Mesendoderm (in vitro differentiated cells): ENCODE data around the gene HLCS.

Experiments
- DNase-seq: peaks from one replicate; pipeline ENCODE4 v3.0.0; 2013
- H2AK5ac ChIP-seq: 2 replicates; pipeline ENCODE4 v1.6.1; 2013; ENCODE audit warnings: low read length, inconsistent platforms
- H2BK120ac ChIP-seq: 2 replicates; pipeline ENCODE4 v1.6.1; 2013; ENCODE audit warnings: low read depth, mild to moderate bottlenecking, low read length, moderate library complexity, mixed read lengths
- H2BK15ac ChIP-seq: replicated peaks from 2 replicates; pipeline ENCODE4 v1.6.1; 2013; ENCODE audit warnings: low read depth, mild to moderate bottlenecking, moderate library complexity
- H2BK5ac ChIP-seq: 2 replicates; pipeline ENCODE4 v1.6.1; 2013; ENCODE audit warnings: low read length, inconsistent platforms
- H3K18ac ChIP-seq: 2 replicates; pipeline ENCODE4 v1.6.1; 2013; ENCODE audit warnings: mild to moderate bottlenecking, low read length, mixed read lengths
- H3K23ac ChIP-seq: one replicate; pipeline ENCODE4 v1.6.1; 2013; ENCODE audit warnings: low read length
- H3K27ac ChIP-seq: 2 replicates; pipeline ENCODE4 v1.5.1; 2013; ENCODE audit warnings: low read depth, mild to moderate bottlenecking, inconsistent platforms, low read length, moderate library complexity
- H3K27me3 ChIP-seq: 2 replicates; pipeline ENCODE4 v1.6.1; 2013; ENCODE audit warnings: low read length, control low read depth, mild to moderate bottlenecking, inconsistent platforms; ENCODE audit not compliant: insufficient read depth, poor library complexity
- H3K36me3 ChIP-seq: 2 replicates; pipeline ENCODE4 v1.6.1; 2013; ENCODE audit warnings: low read length, inconsistent platforms; ENCODE audit not compliant: control insufficient read depth, insufficient read depth
- H3K4ac ChIP-seq: one replicate; pipeline ENCODE4 v1.6.1; 2013; ENCODE audit warnings: low read depth, mild to moderate bottlenecking, low read length, moderate library complexity
- H3K4me1 ChIP-seq: 2 replicates; pipeline ENCODE4 v1.6.1; 2013; ENCODE audit warnings: low read depth, low read length, inconsistent platforms; ENCODE audit not compliant: control insufficient read depth
- H3K4me2 ChIP-seq: 2 replicates; pipeline ENCODE4 v1.6.1; 2013; ENCODE audit warnings: low read length
- H3K4me3 ChIP-seq: 2 replicates; pipeline ENCODE4 v1.5.1; 2013; ENCODE audit warnings: mild to moderate bottlenecking, low read length
- H3K56ac ChIP-seq: one replicate; pipeline ENCODE4 v1.6.1; 2013; ENCODE audit warnings: low read length
- H3K79me1 ChIP-seq: 2 replicates; pipeline ENCODE4 v1.6.1; 2013; ENCODE audit warnings: low read length, inconsistent platforms
- H3K79me2 ChIP-seq: 2 replicates; pipeline ENCODE4 v1.6.1; 2013; ENCODE audit warnings: mild to moderate bottlenecking, low read length; ENCODE audit not compliant: control insufficient read depth, insufficient read depth
- H3K9ac ChIP-seq: 2 replicates; pipeline ENCODE4 v1.6.1; 2013; ENCODE audit warnings: low read length, inconsistent platforms
- H4K5ac ChIP-seq: one replicate; pipeline ENCODE4 v1.6.1; 2013; ENCODE audit warnings: low read length
- H4K8ac ChIP-seq: one replicate; pipeline ENCODE4 v1.6.1; 2013; ENCODE audit warnings: low read depth, mild to moderate bottlenecking, control low read depth, low read length, moderate library complexity
- WGBS: extraction: QIAGEN DNeasy Blood & Tissue Kit; methylation state at CpG from one replicate; pipeline ENCODE4 v1.1.7; 2013; ENCODE audit warnings: low lambda C conversion rate, missing lambda C conversion rate; ENCODE audit not compliant: insufficient coverage; ENCODE audit errors: extremely low coverage; 5-methylcytosine and 5-hydroxymethylcytosine counted together

HLCS gene

GRCh38 chr21:36988536-36988935, 22.1 kb upstream of the HLCS start:
- H4K8ac ChIP-seq: no peak overlapping the region
- H3K4me3 ChIP-seq: no peak overlapping the region
- no CpG with 5 or more reads among the region's 4 CpGs for WGBS
- H3K4me1 ChIP-seq: peaks cover 7% of the 10 kb centered on the region
- no peak overlapping the region for H3K27ac ChIP-seq
- no peak overlapping the region for H2BK15ac ChIP-seq
- no peaks in the 10 kb centered on the region for H3K36me3 ChIP-seq
- no peaks in the 10 kb centered on the region for H3K79me2 ChIP-seq
- no peak overlapping the region for H4K5ac ChIP-seq
- no peak overlapping the region for H3K23ac ChIP-seq
- no peak for DNase-seq
- no peaks in the 10 kb centered on the region for H3K27me3 ChIP-seq
- H2BK120ac ChIP-seq: no peak overlapping the region
- no peak overlapping the region for H3K4ac ChIP-seq
- H3K18ac ChIP-seq: no peak overlapping the region
- H3K56ac ChIP-seq: no peak overlapping the region
- H3K79me1 ChIP-seq: no peaks in the 10 kb centered on the region
- no peak overlapping the region for H3K4me2 ChIP-seq
- H3K9ac ChIP-seq: no peak overlapping the region
- no peak overlapping the region for H2AK5ac ChIP-seq
- H2BK5ac ChIP-seq: no peak overlapping the region

DNA sequence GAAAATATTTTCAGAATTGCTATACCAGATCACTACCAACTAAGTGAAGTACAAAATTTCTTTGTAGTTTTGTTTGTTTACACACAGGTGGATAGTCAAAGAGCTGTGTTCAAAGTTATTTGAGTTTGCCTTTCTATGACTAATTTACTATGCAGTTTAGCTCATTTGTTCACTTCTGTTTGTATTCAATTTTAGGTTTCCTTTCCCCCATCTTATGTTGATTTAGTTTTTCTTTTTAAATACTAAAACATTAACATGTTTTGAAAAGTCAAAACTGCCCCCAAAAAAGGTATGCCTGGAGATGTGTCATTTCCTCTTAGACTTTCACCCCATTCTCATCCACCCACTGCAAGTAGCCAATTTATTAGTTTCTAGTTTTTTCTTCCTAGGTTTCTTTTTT, 21.4 kb upstream of the HLCS start:
- H4K5ac ChIP-seq: no peak overlapping the region

DNA sequence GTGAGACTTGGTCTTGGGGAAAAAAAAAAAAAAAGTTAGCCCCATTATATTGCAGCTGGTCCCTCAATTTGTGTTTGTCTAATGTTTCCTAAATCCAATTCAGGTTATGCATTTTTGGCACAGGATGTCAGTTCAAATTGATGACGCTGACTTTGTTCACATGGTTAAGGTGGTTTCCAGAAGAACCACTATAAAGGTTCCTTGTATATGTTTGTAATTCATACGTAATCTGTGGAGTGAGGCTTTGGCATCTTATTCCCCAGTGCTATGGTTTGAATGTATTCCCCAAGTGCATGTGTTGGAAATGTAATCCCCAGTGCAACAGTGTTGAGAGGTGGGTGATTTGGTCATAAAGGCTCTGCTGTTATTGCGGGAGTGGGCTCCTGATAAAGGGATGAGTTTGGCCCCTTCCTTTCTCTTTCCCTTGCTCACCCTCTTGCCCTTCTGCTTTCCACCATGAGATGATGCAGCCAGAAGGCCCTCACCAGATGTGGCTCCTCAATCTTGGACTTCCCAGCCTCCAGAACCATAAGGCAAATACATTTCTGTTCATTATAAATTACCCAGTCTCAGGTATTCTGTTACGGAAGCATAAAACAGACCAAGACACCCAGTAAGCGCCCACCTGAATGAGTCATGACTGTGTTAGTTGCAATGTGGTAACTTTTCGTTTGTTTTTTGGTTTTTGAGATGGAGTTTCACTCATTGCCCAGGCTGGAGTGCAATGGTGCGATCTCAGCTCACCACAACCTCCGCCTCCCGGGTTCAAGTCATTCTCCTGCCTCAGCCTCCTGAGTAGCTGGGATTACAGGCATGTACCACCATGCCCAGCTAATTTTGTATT, 19.5 kb upstream of the HLCS start:
- WGBS: no CpG with 5 or more reads among the region's 9 CpGs
- H3K4ac ChIP-seq: no peak overlapping the region

More for the DNA sequence above, 21.4 kb upstream of the HLCS start:
- Histone ChIP-seq H2AK5ac (no peak overlapping the region), H3K18ac (no peak overlapping the region), H3K27ac (no peak overlapping the region), H3K4ac (no peak overlapping the region), H3K4me2 (no peak overlapping the region), H3K4me3 (no peak overlapping the region), H4K8ac (no peak overlapping the region), H3K36me3 (no peaks in the 10 kb centered on the region), H3K56ac (no peak overlapping the region), H2BK5ac (no peak overlapping the region), H3K27me3 (no peaks in the 10 kb centered on the region), H2BK120ac (no peak overlapping the region), H3K9ac (no peak overlapping the region), H3K79me1 (no peaks in the 10 kb centered on the region), H3K79me2 (no peaks in the 10 kb centered on the region), H2BK15ac (no peak overlapping the region), H3K23ac (no peak overlapping the region), H3K4me1 (peaks cover 7% of the 10 kb centered on the region)
- DNase-seq: no peak

GRCh38 chr21:36981977-36982700, 15.7 kb upstream of the HLCS start:
- Histone ChIP-seq H3K18ac (no peak overlapping the region), H2AK5ac (no peak overlapping the region), H3K56ac (no peak overlapping the region), H3K27me3 (no peaks in the 10 kb centered on the region), H3K4me1 (no peaks in the 10 kb centered on the region), H3K23ac (no peak overlapping the region), H3K79me1 (no peaks in the 10 kb centered on the region), H4K8ac (no peak overlapping the region), H2BK120ac (no peak overlapping the region), H3K4me2 (no peak overlapping the region), H3K4ac (no peak overlapping the region), H3K9ac (no peak overlapping the region), H2BK5ac (no peak overlapping the region), H3K27ac (no peak overlapping the region), H3K79me2 (no peaks in the 10 kb centered on the region), H2BK15ac (no peak overlapping the region), H3K36me3 (no peaks in the 10 kb centered on the region), H3K4me3 (no peak overlapping the region), H4K5ac (no peak overlapping the region)
- WGBS: no CpG with 5 or more reads among the region's 6 CpGs
- no peak for DNase-seq

More for the DNA sequence above, 19.5 kb upstream of the HLCS start:
- no peak overlapping the region for H3K18ac ChIP-seq
- no peak overlapping the region for H2BK5ac ChIP-seq
- no peak overlapping the region for H3K9ac ChIP-seq
- H3K4me3 ChIP-seq: no peak overlapping the region
- H3K4me1 ChIP-seq: peaks cover 6% of the 10 kb centered on the region
- H3K23ac ChIP-seq: no peak overlapping the region
- no peaks in the 10 kb centered on the region for H3K79me2 ChIP-seq
- H4K8ac ChIP-seq: no peak overlapping the region
- H3K56ac ChIP-seq: no peak overlapping the region
- H2BK15ac ChIP-seq: no peak overlapping the region
- no peak overlapping the region for H4K5ac ChIP-seq
- H2BK120ac ChIP-seq: no peak overlapping the region
- no peak overlapping the region for H2AK5ac ChIP-seq
- no peaks in the 10 kb centered on the region for H3K36me3 ChIP-seq
- H3K27ac ChIP-seq: no peak overlapping the region
- H3K79me1 ChIP-seq: no peaks in the 10 kb centered on the region
- no peaks in the 10 kb centered on the region for H3K27me3 ChIP-seq
- no peak overlapping the region for H3K4me2 ChIP-seq
- no peak for DNase-seq

GRCh38 chr21:36981049-36981391, 14.6 kb upstream of the HLCS start:
- H3K27ac ChIP-seq: no peak overlapping the region
- H3K79me1 ChIP-seq: no peaks in the 10 kb centered on the region
- H3K56ac ChIP-seq: peak overlapping the region; percentile 81
- no peak overlapping the region for H4K5ac ChIP-seq
- DNase-seq: no peak
- no CpG with 5 or more reads among the region's 2 CpGs for WGBS
- no peak overlapping the region for H3K4me3 ChIP-seq
- H3K4me2 ChIP-seq: peak overlapping the region; percentile 58
- H3K27me3 ChIP-seq: no peaks in the 10 kb centered on the region
- no peak overlapping the region for H4K8ac ChIP-seq
- no peaks in the 10 kb centered on the region for H3K79me2 ChIP-seq
- H2BK5ac ChIP-seq: no peak overlapping the region
- H2BK15ac ChIP-seq: no peak overlapping the region
- no peak overlapping the region for H3K23ac ChIP-seq
- H3K4me1 ChIP-seq: no peaks in the 10 kb centered on the region
- H2AK5ac ChIP-seq: no peak overlapping the region
- no peak overlapping the region for H2BK120ac ChIP-seq
- H3K4ac ChIP-seq: no peak overlapping the region
- no peak overlapping the region for H3K18ac ChIP-seq
- H3K9ac ChIP-seq: peak overlapping the region; percentile 67
- no peaks in the 10 kb centered on the region for H3K36me3 ChIP-seq
